Measurements from ENCODE around the gene FGFR3. TPM values are rescaled to one million over a fixed set of nuclear protein-coding genes. Genes with fewer than 3 reads are reported as not detected.

Gene FGFR3
- total and polyA plus RNA-seq, 2 of the 4 experiments (the other 2 are of a cell fraction) = 0.18 to 0.67 TPM

DNA sequence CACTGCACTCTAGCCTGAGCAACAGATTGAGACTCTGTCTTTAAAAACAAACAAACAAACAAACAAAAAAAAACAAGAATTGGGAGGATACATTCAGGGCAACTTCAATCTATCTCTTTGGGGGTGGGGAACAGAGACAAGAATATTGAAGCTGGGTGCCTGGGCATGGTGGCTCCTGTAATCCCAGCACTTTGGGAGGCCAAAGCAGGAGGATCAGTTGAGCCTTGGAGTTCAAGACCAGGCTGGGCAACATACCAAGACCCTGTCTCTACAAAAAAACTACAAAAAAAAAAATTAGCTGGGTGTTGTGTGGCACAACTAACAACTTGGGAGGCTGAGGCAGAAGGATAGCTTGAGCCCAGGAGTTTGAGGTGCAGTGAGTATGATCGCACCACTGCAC, 61.7 kb downstream of the FGFR3 start:
- H3K9me3 ChIP-seq (ENCODE audit: control insufficient read depth, insufficient read depth, low read length) = no peaks in the 10 kb centered on the region
- ATAC-seq (ENCODE audit: low read depth) (no peak), DNase-seq (no peak)
- H3K79me1 ChIP-seq (ENCODE audit: low read depth in 1 of 2, low read length in 2 of 2) = peaks cover 30 to 72% of the 10 kb centered on the region in 2 experiments
- no peaks in the 10 kb centered on the region for H3K27me3 ChIP-seq (ENCODE audit: control insufficient read depth, insufficient read depth, low read length)
- POLR2A ChIA-PET (ENCODE audit: unreplicated experiment) = no interaction called here
- peak overlapping the region; percentile 99 for H3K4me2 ChIP-seq (ENCODE audit: low read depth, low read length)
- H4K8ac ChIP-seq (ENCODE audit: low read depth in 2 of 2, low read length in 2 of 2) = peak overlapping the region; percentile 41 to 87; a peak in 2 of 4 replicates
- no peak overlapping the region for H2BK120ac ChIP-seq (ENCODE audit: low read depth, low read length)
- no peaks in the 10 kb centered on the region; the same call in none of the 2 replicates for H3K36me3 ChIP-seq (ENCODE audit: control insufficient read depth, insufficient read depth, low read length)
- TF ChIP-seq NFE2L2 (IDR thresholded peaks at IDR 0.05; ENCODE audit: low read depth, low read length) = no peak
- no peak for TF ChIP-seq RCOR1 (IDR thresholded peaks at IDR 0.05; ENCODE audit: insufficient replicate concordance, low read length)
- no peak for TF ChIP-seq CHD1 (IDR thresholded peaks at IDR 0.05; ENCODE audit: low read depth, low read length)
- no peak for TF ChIP-seq MAFK (IDR thresholded peaks at IDR 0.05; ENCODE audit: low read depth, low read length)
- TF ChIP-seq, protein P1, sequence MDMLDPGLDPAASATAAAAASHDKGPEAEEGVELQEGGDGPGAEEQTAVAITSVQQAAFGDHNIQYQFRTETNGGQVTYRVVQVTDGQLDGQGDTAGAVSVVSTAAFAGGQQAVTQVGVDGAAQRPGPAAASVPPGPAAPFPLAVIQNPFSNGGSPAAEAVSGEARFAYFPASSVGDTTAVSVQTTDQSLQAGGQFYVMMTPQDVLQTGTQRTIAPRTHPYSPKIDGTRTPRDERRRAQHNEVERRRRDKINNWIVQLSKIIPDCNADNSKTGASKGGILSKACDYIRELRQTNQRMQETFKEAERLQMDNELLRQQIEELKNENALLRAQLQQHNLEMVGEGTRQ (IDR thresholded peaks at IDR 0.05; ENCODE audit: low read depth, low read length) = no peak
- TF ChIP-seq MXI1 (IDR thresholded peaks at IDR 0.05; ENCODE audit: borderline replicate concordance, low read depth, low read length) = no peak
- TF ChIP-seq RAD21 (IDR thresholded peaks at IDR 0.05; ENCODE audit: low read length) = no peak
- TF ChIP-seq, protein P2, sequence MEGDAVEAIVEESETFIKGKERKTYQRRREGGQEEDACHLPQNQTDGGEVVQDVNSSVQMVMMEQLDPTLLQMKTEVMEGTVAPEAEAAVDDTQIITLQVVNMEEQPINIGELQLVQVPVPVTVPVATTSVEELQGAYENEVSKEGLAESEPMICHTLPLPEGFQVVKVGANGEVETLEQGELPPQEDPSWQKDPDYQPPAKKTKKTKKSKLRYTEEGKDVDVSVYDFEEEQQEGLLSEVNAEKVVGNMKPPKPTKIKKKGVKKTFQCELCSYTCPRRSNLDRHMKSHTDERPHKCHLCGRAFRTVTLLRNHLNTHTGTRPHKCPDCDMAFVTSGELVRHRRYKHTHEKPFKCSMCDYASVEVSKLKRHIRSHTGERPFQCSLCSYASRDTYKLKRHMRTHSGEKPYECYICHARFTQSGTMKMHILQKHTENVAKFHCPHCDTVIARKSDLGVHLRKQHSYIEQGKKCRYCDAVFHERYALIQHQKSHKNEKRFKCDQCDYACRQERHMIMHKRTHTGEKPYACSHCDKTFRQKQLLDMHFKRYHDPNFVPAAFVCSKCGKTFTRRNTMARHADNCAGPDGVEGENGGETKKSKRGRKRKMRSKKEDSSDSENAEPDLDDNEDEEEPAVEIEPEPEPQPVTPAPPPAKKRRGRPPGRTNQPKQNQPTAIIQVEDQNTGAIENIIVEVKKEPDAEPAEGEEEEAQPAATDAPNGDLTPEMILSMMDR (conservative IDR thresholded peaks at IDR 0.05; ENCODE audit: low read depth, low read length) = no peak
- TF ChIP-seq MAZ (IDR thresholded peaks at IDR 0.05; ENCODE audit: borderline replicate concordance, low read depth, low read length) = no peak
- TF ChIP-seq BHLHE40 (IDR thresholded peaks at IDR 0.05; ENCODE audit: low read depth, low read length) = no peak
- TF ChIP-seq SMC3 (IDR thresholded peaks at IDR 0.05; ENCODE audit: low read depth, low read length) = no peak
- no peak for TF ChIP-seq CEBPB (IDR thresholded peaks at IDR 0.05; ENCODE audit: low read depth, low read length)
- TF ChIP-seq RFX5 (IDR thresholded peaks at IDR 0.05; ENCODE audit: low read depth, low read length) = no peak
- no peak for TF ChIP-seq POLR2A (IDR thresholded peaks at IDR 0.05; ENCODE audit: low read depth, low read length)
- TF ChIP-seq, protein P3, sequence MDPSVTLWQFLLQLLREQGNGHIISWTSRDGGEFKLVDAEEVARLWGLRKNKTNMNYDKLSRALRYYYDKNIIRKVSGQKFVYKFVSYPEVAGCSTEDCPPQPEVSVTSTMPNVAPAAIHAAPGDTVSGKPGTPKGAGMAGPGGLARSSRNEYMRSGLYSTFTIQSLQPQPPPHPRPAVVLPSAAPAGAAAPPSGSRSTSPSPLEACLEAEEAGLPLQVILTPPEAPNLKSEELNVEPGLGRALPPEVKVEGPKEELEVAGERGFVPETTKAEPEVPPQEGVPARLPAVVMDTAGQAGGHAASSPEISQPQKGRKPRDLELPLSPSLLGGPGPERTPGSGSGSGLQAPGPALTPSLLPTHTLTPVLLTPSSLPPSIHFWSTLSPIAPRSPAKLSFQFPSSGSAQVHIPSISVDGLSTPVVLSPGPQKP (IDR thresholded peaks at IDR 0.05; ENCODE audit: borderline replicate concordance, low read depth, low read length) = no peak
- TF ChIP-seq FOS (IDR thresholded peaks at IDR 0.05; ENCODE audit: low read depth, low read length) = no peak
- peak overlapping the region; percentile 44 for H3K4ac ChIP-seq (ENCODE audit: low read depth, low read length)
- H3K4me1 ChIP-seq (ENCODE audit: control insufficient read depth, insufficient read depth, low read length) = peaks cover 22% of the 10 kb centered on the region
- no peak overlapping the region for H2BK5ac ChIP-seq (ENCODE audit: low read depth, low read length, poor library complexity, severe bottlenecking)
- peak overlapping the region; percentile 94 for H3K4me3 ChIP-seq (ENCODE audit: insufficient read depth, low read depth, low read length)
- peak overlapping the region; percentile 98 for H2AK9ac ChIP-seq (replicated peaks; ENCODE audit: low read depth, low read length, poor library complexity)
- H4K20me1 ChIP-seq (ENCODE audit: insufficient read depth, low read length) = peaks cover 39% of the 10 kb centered on the region
- no peak overlapping the region for H4K5ac ChIP-seq (ENCODE audit: low read depth, low read length)
- no TSS peak for BruUV-seq (replicated peaks)
- H3K9me1 ChIP-seq (ENCODE audit: insufficient read depth, low read length) = peaks cover 35% of the 10 kb centered on the region
- in situ Hi-C loops (cut with MboI; ENCODE audit: low sequenced_read_pairs) = no loop called here
- H3K27ac ChIP-seq (ENCODE audit: insufficient read depth, low read length) = no peak overlapping the region; the same call in 1 of the 2 replicates
- H3K56ac ChIP-seq (ENCODE audit: extremely low read depth, insufficient read depth, low read length) = no peak overlapping the region; the same call in 1 of the 2 replicates
- H2AFZ ChIP-seq (replicated peaks; ENCODE audit: low read length, poor library complexity) = no peak overlapping the region
- H4K91ac ChIP-seq (ENCODE audit: insufficient read depth, low read depth, low read length) = no peak overlapping the region
- peak overlapping the region; percentile 37; the same call in 1 of the 2 replicates for H2AK5ac ChIP-seq (ENCODE audit: low read depth, low read length)
- H3K23ac ChIP-seq (ENCODE audit: low read depth, low read length) = peak overlapping the region; percentile 54; the same call in 1 of the 2 replicates
- intact Hi-C loops (cut with micrococcal nuclease) = loop anchor here (5.0 kb wide), 1 partner anchor 43 kb away; no protein-coding TSS in a partner anchor
- peak overlapping the region; percentile 91 for H3K9ac ChIP-seq (ENCODE audit: low read depth, low read length)
- no peak overlapping the region for H3K18ac ChIP-seq (ENCODE audit: low read depth, low read length)
- dilution Hi-C loops (cut with HindIII; ENCODE audit: low sequenced_read_pairs, unreplicated experiment) = no loop called here
- H2BK20ac ChIP-seq (ENCODE audit: low read depth, low read length) = no peak overlapping the region
- peak overlapping the region; percentile 59 for H3K14ac ChIP-seq (replicated peaks; ENCODE audit: low read depth, low read length)
- H2BK15ac ChIP-seq (ENCODE audit: low read depth, low read length) = no peak overlapping the region
- CTCF ChIA-PET = interaction anchor here (0.6 kb wide), 1 partner anchor 87 kb away, joined by 3 read pairs; no protein-coding TSS in a partner anchor
- WGBS, 2 experiments (ENCODE audit: extremely low coverage in 2 of 2, insufficient read length in 1 of 2) = no CpG with 5 or more reads among the region's 1 CpG
